ENCODE measurements around the gene TRNT1.

- TF ChIP-seq POLR2A (IDR thresholded peaks at IDR 0.05; ENCODE audit: extremely low read depth, insufficient read length) = no peak
- TF ChIP-seq CTCF (IDR thresholded peaks at IDR 0.05; ENCODE audit: low read depth, low read length) = no peak
- TF ChIP-seq MAX (IDR thresholded peaks at IDR 0.05; ENCODE audit: low read depth, low read length) = no peak
Observed at GRCh38 chr3:3085782-3086181, 41.0 kb upstream of the TRNT1 start.
